Measurements from ENCODE around the gene FGD1.
"Not testable (repeated sequence)": the region's sequence is repeated elsewhere in the genome, so short reads cannot be mapped to it uniquely, and the experiment has no call there.

FGD1 gene

GRCh38 chrX:54495814-54496516 lies at the start of gene FGD1:
Gene FGD1 (minus strand): TSS chrX:54496234. CDS start chrX:54495432, 802 bp downstream.
- DNase-seq (ENCODE audit: low read depth): no peak

GRCh38 chrX:54542239-54542638 lies 46.2 kb upstream of the FGD1 start:
- DNase-seq (ENCODE audit: low read depth): not testable (repeated sequence)

- no peak for DNase-seq (ENCODE audit: low read depth)
Measured at GRCh38 chrX:54540289-54540688, 44.3 kb upstream of the FGD1 start.

GRCh38 chrX:54534271-54534670 lies 38.2 kb upstream of the FGD1 start:
- DNase-seq (ENCODE audit: low read depth): no peak

GRCh38 chrX:54530357-54530900 lies 34.4 kb upstream of the FGD1 start:
- no peak for DNase-seq (ENCODE audit: low read depth)

- DNase-seq (ENCODE audit: low read depth): peak; percentile 72
Measured at GRCh38 chrX:54529552-54530356, 33.7 kb upstream of the FGD1 start, which contains the start of gene GNL3L. Gene GNL3L (plus strand): TSS chrX:54530219. CDS start chrX:54532567, 2,348 bp downstream.

GRCh38 chrX:54529151-54529550 lies 33.1 kb upstream of the FGD1 start:
- DNase-seq (ENCODE audit: low read depth): no peak

- no peak for DNase-seq (ENCODE audit: low read depth)
Measured at GRCh38 chrX:54509400-54509799, 13.4 kb upstream of the FGD1 start.

- DNase-seq (ENCODE audit: low read depth): no peak
Measured at GRCh38 chrX:54496936-54497335, 902 bp upstream of the FGD1 start.

GRCh38 chrX:54496517-54496852 lies 451 bp upstream of the FGD1 start:
- DNase-seq (ENCODE audit: low read depth): no peak

- DNase-seq (ENCODE audit: low read depth): no peak
Measured at GRCh38 chrX:54494989-54495813, 833 bp downstream of the FGD1 start.

- DNase-seq (ENCODE audit: low read depth): no peak
Measured at GRCh38 chrX:54494166-54494988, 1.7 kb downstream of the FGD1 start.

- no peak for DNase-seq (ENCODE audit: low read depth)
Measured at GRCh38 chrX:54492340-54492739, 3.7 kb downstream of the FGD1 start.

- DNase-seq (ENCODE audit: low read depth): not testable (repeated sequence)
Measured at GRCh38 chrX:54489819-54490218, 6.2 kb downstream of the FGD1 start.

GRCh38 chrX:54484666-54485065 lies 11.4 kb downstream of the FGD1 start:
- no peak for DNase-seq (ENCODE audit: low read depth)

- DNase-seq (ENCODE audit: low read depth): no peak
Measured at GRCh38 chrX:54483946-54484345, 12.1 kb downstream of the FGD1 start.

- no peak for DNase-seq (ENCODE audit: low read depth)
Measured at GRCh38 chrX:54482839-54483593, 13.0 kb downstream of the FGD1 start.

- DNase-seq (ENCODE audit: low read depth): no peak
Measured at GRCh38 chrX:54479136-54480111, 16.6 kb downstream of the FGD1 start.

Data from activated T-helper 1 cell treated with Interleukin-2 at 50 U/mL for 16 hours (primary cell).